T-helper 17 cell (primary cell): ENCODE results near the gene RETSAT. TPM values are rescaled to one million over a fixed set of nuclear protein-coding genes. Genes with fewer than 3 reads are reported as not detected.
A peak's percentile ranks its signal among the peaks of the same experiment; 100 is the strongest.
"Not testable (repeated sequence)": the region's sequence is repeated elsewhere in the genome, so short reads cannot be mapped to it uniquely, and the experiment has no call there.

Experiments used
- ATAC-seq: fragments of 150-1000 bp; cut with Tn5 transposase; 2 replicates; pipeline ENCODE4 v1.10.0; 2021; ENCODE audit warnings: mild to moderate bottlenecking, moderate library complexity
- DNase-seq, 3 donors: peaks; one replicate each; pipeline versions ENCODE4 v3.0.0 to v3.0.0-alpha.2; 2020 to 2021
- H3K9me3 ChIP-seq: one replicate; pipeline ENCODE4 v1.7.0; 2013; ENCODE audit warnings: low read length, mild to moderate bottlenecking; ENCODE audit not compliant: control insufficient read depth, poor library complexity, severe bottlenecking
- H3K27ac Mint-ChIP-seq: one replicate; pipeline ENCODE4 v1.8.0; 2022; ENCODE audit warnings: mild to moderate bottlenecking, moderate library complexity, mixed read lengths
- H3K27me3 Mint-ChIP-seq: one replicate; pipeline ENCODE4 v1.8.0; 2022; ENCODE audit warnings: mixed read lengths
- H3K36me3 Mint-ChIP-seq: one replicate; pipeline ENCODE4 v1.8.0; 2022; ENCODE audit warnings: low read depth, mixed read lengths
- H3K4me1 Mint-ChIP-seq: one replicate; pipeline ENCODE4 v1.8.0; 2022; ENCODE audit warnings: mild to moderate bottlenecking, mixed read lengths
- H3K4me3 Mint-ChIP-seq: one replicate; pipeline ENCODE4 v1.8.0; 2022; ENCODE audit warnings: mild to moderate bottlenecking, moderate library complexity, mixed read lengths
- total RNA-seq, 4 donors: library from RNA in 2 of 4; stranded (reverse) in 2 of 4; gene quantifications; one replicate each; pipeline ENCODE4 v1.2.3 and lab custom pipeline; 2022 to 2026

Gene RETSAT
- total RNA-seq, 2 donors from 2014 or later: 30.3 to 35.9 TPM

- Mint-ChIP-seq H3K36me3 (peaks cover 5% of the 10 kb centered on the region), H3K27ac (peak overlapping the region; percentile 24), H3K27me3 (no peaks in the 10 kb centered on the region), H3K4me3 (no peak overlapping the region), H3K4me1 (peaks cover 8% of the 10 kb centered on the region)
- ATAC-seq (no peak), DNase-seq (no peak)
- H3K9me3 ChIP-seq: no peaks in the 10 kb centered on the region
Observed at GRCh38 chr2:85393836-85394235, 39.5 kb upstream of the RETSAT start.

- no peaks in the 10 kb centered on the region for H3K27me3 Mint-ChIP-seq
- DNase-seq (peak; percentile 39 to 72 (median 52)), ATAC-seq (peak; percentile 70)
- H3K36me3 Mint-ChIP-seq: peaks cover 2% of the 10 kb centered on the region
- H3K9me3 ChIP-seq: no peaks in the 10 kb centered on the region
- H3K27ac Mint-ChIP-seq: peak overlapping the region; percentile 81
- H3K4me1 Mint-ChIP-seq: peaks cover 8% of the 10 kb centered on the region
- peak overlapping the region; percentile 25 for H3K4me3 Mint-ChIP-seq
Observed at GRCh38 chr2:85390941-85391669, 36.8 kb upstream of the RETSAT start.

DNA sequence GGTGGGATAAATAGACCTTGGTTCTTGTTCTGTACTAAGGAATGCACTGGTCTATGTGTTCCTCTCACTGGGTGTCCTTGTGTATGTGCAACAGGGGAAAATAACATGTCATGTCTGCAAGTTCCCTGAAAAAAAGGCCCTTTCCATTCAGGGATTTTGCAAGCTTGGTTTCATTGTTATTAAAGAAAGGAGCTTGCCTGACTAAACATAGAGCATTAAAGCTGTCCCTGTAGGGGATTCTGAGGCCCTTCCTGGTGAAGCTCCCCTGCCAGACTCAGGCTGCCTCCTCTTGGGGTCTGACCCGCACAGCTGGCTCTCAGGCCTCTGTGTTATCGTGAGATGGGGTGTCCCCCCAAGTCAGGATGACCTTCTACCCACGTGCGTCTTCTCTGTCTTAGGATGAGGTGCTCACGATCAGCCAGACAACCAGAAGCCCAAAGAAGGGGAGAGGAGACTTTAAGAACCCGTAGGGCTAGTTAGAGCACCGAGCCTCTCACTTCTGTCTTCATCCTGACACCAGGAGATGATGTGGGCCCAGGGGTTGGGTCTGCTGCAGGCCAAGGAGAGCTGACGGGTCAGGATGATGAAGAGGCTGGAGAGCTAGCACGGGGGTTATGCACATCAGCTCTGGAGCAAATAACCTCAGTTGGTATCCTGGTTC, 34.7 kb upstream of the RETSAT start:
- no peaks in the 10 kb centered on the region for H3K27me3 Mint-ChIP-seq

DNA sequence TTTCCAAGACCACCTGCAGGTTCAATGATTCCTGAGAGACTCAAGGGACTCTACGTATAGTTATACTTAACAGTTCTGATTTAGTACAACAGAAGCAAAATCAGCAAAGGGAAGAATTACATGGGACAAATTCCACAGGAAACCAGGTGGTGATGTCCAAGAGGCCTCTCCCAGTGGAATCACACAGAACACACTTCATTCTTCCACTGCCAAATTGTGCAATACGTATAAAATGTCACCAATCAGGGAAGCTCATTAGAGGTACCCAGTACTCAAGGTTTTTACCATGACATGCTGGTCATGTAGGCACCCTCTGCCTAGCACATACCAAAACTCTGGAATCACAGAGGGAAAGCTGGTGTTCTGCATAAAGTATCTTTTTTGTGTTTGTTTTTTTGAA, 33.4 kb upstream of the RETSAT start:
- no peaks in the 10 kb centered on the region for H3K9me3 ChIP-seq
- Mint-ChIP-seq H3K27ac (peak overlapping the region; percentile 32), H3K36me3 (peaks cover 5% of the 10 kb centered on the region), H3K27me3 (no peaks in the 10 kb centered on the region), H3K4me1 (peaks cover 13% of the 10 kb centered on the region), H3K4me3 (no peak overlapping the region)
- ATAC-seq (no peak), DNase-seq (no peak)

More for the DNA sequence above, 34.7 kb upstream of the RETSAT start:
- DNase-seq: no peak
- no peak overlapping the region for H3K4me3 Mint-ChIP-seq
- peak overlapping the region; percentile 83 for H3K27ac Mint-ChIP-seq
- H3K4me1 Mint-ChIP-seq: peaks cover 13% of the 10 kb centered on the region
- ATAC-seq: no peak
- peaks cover 5% of the 10 kb centered on the region for H3K36me3 Mint-ChIP-seq
- H3K9me3 ChIP-seq: no peaks in the 10 kb centered on the region

GRCh38 chr2:85385746-85386145, 31.4 kb upstream of the RETSAT start:
- H3K36me3 Mint-ChIP-seq: peaks cover 5% of the 10 kb centered on the region
- H3K27me3 Mint-ChIP-seq: no peaks in the 10 kb centered on the region
- DNase-seq (no peak), ATAC-seq (no peak)
- H3K4me1 Mint-ChIP-seq: peaks cover 7% of the 10 kb centered on the region
- H3K4me3 Mint-ChIP-seq: no peak overlapping the region
- no peaks in the 10 kb centered on the region for H3K9me3 ChIP-seq
- peak overlapping the region; percentile 9 for H3K27ac Mint-ChIP-seq

DNA sequence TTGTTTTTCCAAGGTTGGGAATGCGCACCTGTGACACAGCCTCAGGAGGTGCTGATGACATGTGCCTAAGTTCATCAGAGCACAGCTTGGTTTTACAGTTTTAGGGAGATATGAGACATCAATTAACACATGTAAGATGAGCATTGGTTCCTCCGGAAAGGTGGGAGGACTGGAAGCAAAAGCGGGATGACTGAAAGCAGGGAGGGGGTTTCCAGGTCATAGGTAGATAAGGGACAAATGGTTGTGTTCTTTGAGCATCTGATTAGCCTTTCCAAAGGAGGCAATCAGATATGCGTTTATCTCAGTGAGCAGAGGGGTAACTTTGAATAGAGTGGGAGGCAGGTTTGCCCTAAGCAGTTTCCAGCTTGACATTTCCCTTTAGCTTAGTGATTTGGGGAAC, 29.5 kb upstream of the RETSAT start:
- no peaks in the 10 kb centered on the region for H3K9me3 ChIP-seq
- DNase-seq: no peak
- no peak for ATAC-seq
- Mint-ChIP-seq H3K27ac (peak overlapping the region; percentile 83), H3K27me3 (no peaks in the 10 kb centered on the region), H3K36me3 (peaks cover 5% of the 10 kb centered on the region), H3K4me3 (no peak overlapping the region), H3K4me1 (peaks cover 5% of the 10 kb centered on the region)

DNA sequence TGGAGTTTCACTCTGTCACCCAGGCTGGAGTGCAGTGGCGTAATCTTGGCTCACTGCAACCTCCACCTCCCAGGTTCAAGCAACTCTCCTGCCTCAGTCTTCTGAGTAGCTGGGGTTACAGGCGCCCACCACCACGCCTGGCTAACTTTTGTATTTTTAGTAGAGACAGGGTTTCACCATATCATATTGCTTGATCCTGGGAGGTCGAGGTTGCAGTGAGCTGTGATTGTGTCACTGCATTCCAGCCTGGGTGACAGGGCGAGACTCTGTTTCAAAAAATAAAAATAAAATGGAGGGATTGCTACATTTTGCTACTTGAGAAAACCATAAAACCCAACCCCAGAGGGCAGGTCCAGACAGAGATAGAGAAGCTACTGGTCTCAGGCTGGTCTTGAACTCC, 28.8 kb upstream of the RETSAT start:
- not testable (repeated sequence) for H3K27me3 Mint-ChIP-seq, H3K9me3 ChIP-seq, H3K36me3 Mint-ChIP-seq, H3K27ac Mint-ChIP-seq, H3K4me3 Mint-ChIP-seq, H3K4me1 Mint-ChIP-seq, DNase-seq, ATAC-seq

DNA sequence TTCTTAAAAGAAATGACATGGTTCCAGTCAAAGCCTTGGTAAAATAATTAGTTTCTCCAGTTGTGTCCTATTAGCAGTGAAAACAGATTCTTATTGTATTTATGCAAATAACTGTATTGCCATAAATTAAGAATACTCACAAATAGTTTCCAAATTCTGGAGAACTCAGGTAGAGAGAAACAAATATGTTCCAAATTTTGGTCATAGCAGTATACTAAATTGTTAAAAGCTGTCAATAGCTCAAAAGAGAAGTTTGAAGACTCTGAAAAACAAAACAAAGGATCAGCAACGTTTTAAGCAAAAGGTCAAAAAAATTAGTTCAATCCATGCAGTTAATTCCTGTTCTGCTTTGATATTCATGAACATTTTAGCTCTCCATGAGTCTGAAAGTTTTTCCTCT, 25.7 kb upstream of the RETSAT start:
- H3K27me3 Mint-ChIP-seq: no peaks in the 10 kb centered on the region
- H3K9me3 ChIP-seq: no peaks in the 10 kb centered on the region
- H3K4me3 Mint-ChIP-seq: no peak overlapping the region
- DNase-seq (no peak), ATAC-seq (no peak)
- H3K36me3 Mint-ChIP-seq: peaks cover 16% of the 10 kb centered on the region
- H3K4me1 Mint-ChIP-seq: peaks cover 8% of the 10 kb centered on the region
- no peak overlapping the region for H3K27ac Mint-ChIP-seq

GRCh38 chr2:85378257-85378656, 23.9 kb upstream of the RETSAT start:
- no peaks in the 10 kb centered on the region for H3K9me3 ChIP-seq
- ATAC-seq: no peak
- Mint-ChIP-seq H3K36me3 (peaks cover 13% of the 10 kb centered on the region), H3K27me3 (no peaks in the 10 kb centered on the region), H3K4me3 (no peak overlapping the region), H3K4me1 (peaks cover 6% of the 10 kb centered on the region), H3K27ac (no peak overlapping the region)
- DNase-seq: no peak

- no peaks in the 10 kb centered on the region for H3K9me3 ChIP-seq
- no peak for ATAC-seq
- H3K27ac Mint-ChIP-seq: peak overlapping the region; percentile 14
- H3K4me3 Mint-ChIP-seq: no peak overlapping the region
- no peak for DNase-seq
- H3K27me3 Mint-ChIP-seq: no peaks in the 10 kb centered on the region
- H3K4me1 Mint-ChIP-seq: peaks cover 6% of the 10 kb centered on the region
- peaks cover 13% of the 10 kb centered on the region for H3K36me3 Mint-ChIP-seq
Observed at GRCh38 chr2:85377083-85377482, 22.8 kb upstream of the RETSAT start.

- no peaks in the 10 kb centered on the region for H3K27me3 Mint-ChIP-seq
- peaks cover 13% of the 10 kb centered on the region for H3K36me3 Mint-ChIP-seq
- no peak overlapping the region for H3K27ac Mint-ChIP-seq
- H3K9me3 ChIP-seq: no peaks in the 10 kb centered on the region
- no peak for ATAC-seq
- H3K4me3 Mint-ChIP-seq: no peak overlapping the region
- no peak for DNase-seq
- peaks cover 6% of the 10 kb centered on the region for H3K4me1 Mint-ChIP-seq
Observed at GRCh38 chr2:85376291-85377065, 22.1 kb upstream of the RETSAT start.

GRCh38 chr2:85371045-85371444, 16.7 kb upstream of the RETSAT start:
- no peaks in the 10 kb centered on the region for H3K27me3 Mint-ChIP-seq
- no peak overlapping the region for H3K27ac Mint-ChIP-seq
- H3K4me1 Mint-ChIP-seq: peaks cover 10% of the 10 kb centered on the region
- no peaks in the 10 kb centered on the region for H3K9me3 ChIP-seq
- DNase-seq: no peak
- no peak overlapping the region for H3K4me3 Mint-ChIP-seq
- no peak for ATAC-seq
- H3K36me3 Mint-ChIP-seq: peaks cover 5% of the 10 kb centered on the region

- Mint-ChIP-seq H3K27ac (no peak overlapping the region), H3K27me3 (no peaks in the 10 kb centered on the region)
Observed at GRCh38 chr2:85369500-85369899, 15.2 kb upstream of the RETSAT start.

More at GRCh38 chr2:85369500-85369899, 15.2 kb upstream of the RETSAT start:
- ATAC-seq (no peak), DNase-seq (no peak)
- peaks cover 5% of the 10 kb centered on the region for H3K4me1 Mint-ChIP-seq
- H3K9me3 ChIP-seq: no peaks in the 10 kb centered on the region
- H3K4me3 Mint-ChIP-seq: no peak overlapping the region
- H3K36me3 Mint-ChIP-seq: peaks cover 3% of the 10 kb centered on the region
